Measurements from ENCODE around the gene ZNF189. TPM values are rescaled to one million over a fixed set of nuclear protein-coding genes. Genes with fewer than 3 reads are reported as not detected.

ZNF189 gene
- total and polyA plus RNA-seq, 2 donors (not counting 3 experiments of a cell fraction or from before 2014, with no cell fraction given) = 3.3 to 14.6 TPM

GRCh38 chr9:101400120-101400519 is 1.5 kb downstream of the ZNF189 start:
- TF ChIP-seq GATA2 (IDR thresholded peaks at IDR 0.05; ENCODE audit: insufficient read depth, insufficient read length, low read depth, low read length) (no peak), CTCF (IDR thresholded peaks at IDR 0.05; ENCODE audit: extremely low read depth in 1 of 2, insufficient read depth in 1 of 2, low read depth in 1 of 2, low read length in 2 of 2) (no peak)
- ChIA-PET CTCF (interaction anchor here (1.2 to 2.2 kb wide), 4 partner anchors 10 to 1075 kb away, joined by 3 to 22 read pairs (median 3); no protein-coding TSS in a partner anchor), POLR2A (interaction anchor here (1.3 kb wide), 1 partner anchor 9 kb away, joined by 3 read pairs; no protein-coding TSS in a partner anchor)
- dilution Hi-C loops (cut with MboI; ENCODE audit: extremely low pct_ligation_motif_present, low sequenced_read_pairs) = no loop called here
- no peak overlapping the region for H3K27ac ChIP-seq (ENCODE audit: insufficient read depth, low read depth, low read length)
- no peaks in the 10 kb centered on the region for H4K20me1 ChIP-seq (replicated peaks; ENCODE audit: control insufficient read depth, extremely low read depth, insufficient read depth, low read length)
- intact Hi-C loops (cut with micrococcal nuclease) = no loop called here
- DNase-seq (ENCODE audit: low read depth, low spot score) (peak; percentile 85), FAIRE-seq (peak; percentile 69)
- H3K4me1 ChIP-seq (ENCODE audit: control insufficient read depth, extremely low read depth, insufficient read depth, low read length) = peaks cover 26% of the 10 kb centered on the region
- H3K36me3 ChIP-seq (ENCODE audit: control insufficient read depth in 2 of 2, extremely low read depth in 1 of 2, insufficient read depth in 2 of 2, low read length in 2 of 2) = peaks cover 13 to 14% of the 10 kb centered on the region in 2 experiments
- no peaks in the 10 kb centered on the region for H3K9me1 ChIP-seq (replicated peaks; ENCODE audit: control insufficient read depth, extremely low read depth, insufficient read depth, low read length)
- no peaks in the 10 kb centered on the region for H3K27me3 ChIP-seq (ENCODE audit: control insufficient read depth in 2 of 2, insufficient read depth in 2 of 2, low read length in 2 of 2)
- H3K79me2 ChIP-seq (ENCODE audit: control insufficient read depth, insufficient read depth, low read length) = peaks cover 60% of the 10 kb centered on the region
- H3K9me3 ChIP-seq (replicated peaks; ENCODE audit: control insufficient read depth, insufficient read depth, low read length) = no peaks in the 10 kb centered on the region
- no peak overlapping the region for H2AFZ ChIP-seq (ENCODE audit: low read depth, low read length)
- peak overlapping the region; percentile 17 for H3K9ac ChIP-seq (replicated peaks; ENCODE audit: extremely low read depth, insufficient read depth, low read length)
- peak overlapping the region; percentile 89 for H3K4me2 ChIP-seq (ENCODE audit: insufficient read depth, low read length)
- H3K4me3 ChIP-seq (replicated peaks in 1 of 3; ENCODE audit: insufficient read depth in 1 of 3, low read depth in 1 of 3, low read length in 3 of 3) = peak overlapping the region in 1 of 3 experiments; percentile 74
- no TSS peak for BruUV-seq (replicated peaks)

- Histone ChIP-seq H3K4me3 (replicated peaks in 1 of 3; ENCODE audit: insufficient read depth in 1 of 3, low read depth in 1 of 3, low read length in 3 of 3) (no peak overlapping the region), H3K9me1 (replicated peaks; ENCODE audit: control insufficient read depth, extremely low read depth, insufficient read depth, low read length) (no peaks in the 10 kb centered on the region), H3K36me3 (ENCODE audit: control insufficient read depth in 2 of 2, extremely low read depth in 1 of 2, insufficient read depth in 2 of 2, low read length in 2 of 2) (peaks cover 29 to 36% of the 10 kb centered on the region in 2 experiments), H3K9me3 (replicated peaks; ENCODE audit: control insufficient read depth, insufficient read depth, low read length) (peaks cover 10% of the 10 kb centered on the region), H3K27me3 (ENCODE audit: control insufficient read depth in 2 of 2, insufficient read depth in 2 of 2, low read length in 2 of 2) (no peaks in the 10 kb centered on the region), H3K79me2 (ENCODE audit: control insufficient read depth, insufficient read depth, low read length) (peaks cover 30% of the 10 kb centered on the region), H3K9ac (replicated peaks; ENCODE audit: extremely low read depth, insufficient read depth, low read length) (no peak overlapping the region), H3K4me2 (ENCODE audit: insufficient read depth, low read length) (no peak overlapping the region), H3K4me1 (ENCODE audit: control insufficient read depth, extremely low read depth, insufficient read depth, low read length) (peaks cover 19% of the 10 kb centered on the region), H3K27ac (ENCODE audit: insufficient read depth, low read depth, low read length) (no peak overlapping the region), H4K20me1 (replicated peaks; ENCODE audit: control insufficient read depth, extremely low read depth, insufficient read depth, low read length) (no peaks in the 10 kb centered on the region), H2AFZ (ENCODE audit: low read depth, low read length) (no peak overlapping the region)
- ChIA-PET CTCF (no interaction called here), POLR2A (no interaction called here)
- no peak for DNase-seq (ENCODE audit: low read depth, low spot score)
- dilution Hi-C loops (cut with MboI; ENCODE audit: extremely low pct_ligation_motif_present, low sequenced_read_pairs) = no loop called here
- no peak for TF ChIP-seq MYC (IDR thresholded peaks at IDR 0.05; ENCODE audit: low read depth, low read length)
- TF ChIP-seq POLR2AphosphoS5 (IDR thresholded peaks at IDR 0.05; ENCODE audit: insufficient read depth, low read depth, low read length) = no peak
- no peak for TF ChIP-seq POLR2A (IDR thresholded peaks at IDR 0.05; ENCODE audit: low read depth, low read length)
- TF ChIP-seq EZH2 (IDR thresholded peaks at IDR 0.05; ENCODE audit: borderline replicate concordance, low read depth, low read length, severe bottlenecking) = no peak
- no peak for TF ChIP-seq MAX (IDR thresholded peaks at IDR 0.05; ENCODE audit: insufficient read depth, insufficient read length)
- no peak for TF ChIP-seq JUN (IDR thresholded peaks at IDR 0.05; ENCODE audit: borderline replicate concordance, insufficient read depth, insufficient read length, low read depth)
- no peak for TF ChIP-seq CTCF (IDR thresholded peaks at IDR 0.05; ENCODE audit: extremely low read depth in 1 of 2, insufficient read depth in 1 of 2, low read depth in 1 of 2, low read length in 2 of 2)
- FAIRE-seq = no peak
- no TSS peak for BruUV-seq (replicated peaks)
- intact Hi-C loops (cut with micrococcal nuclease) = no loop called here
Measured at GRCh38 chr9:101403516-101404285, 5.0 kb downstream of the ZNF189 start.

Measured in endothelial cell of umbilical vein (primary cell).